B cell (primary cell): ENCODE results near the gene BANP. TPM values are rescaled to one million over a fixed set of nuclear protein-coding genes. Genes with fewer than 3 reads are reported as not detected.

Source experiments
- ATAC-seq: fragments of 200-7000 bp; cut with Tn5 transposase; one replicate; pipeline ENCODE4 v1.10.0; 2021; ENCODE audit warnings: low read depth, mild to moderate bottlenecking, moderate number of reproducible peaks, moderate library complexity
- CTCF ChIA-PET: fragments of 350-600 bp; sonication (Branson Sonifier 250); formaldehyde crosslinking; loops from one replicate; lab custom pipeline; 2021; ENCODE audit warnings: antibody characterized with exemption, inconsistent platforms; lab: Charles Lee
- POLR2A ChIA-PET: fragments of 350-600 bp; sonication (Branson Sonifier 250); formaldehyde crosslinking; loops from one replicate; lab custom pipeline; 2021; ENCODE audit warnings: antibody characterized with exemption; lab: Charles Lee
- DNase-seq: peaks from one replicate; pipeline ENCODE4 v3.0.0; 2013
- H2AFZ ChIP-seq: 2 replicates; pipeline ENCODE4 v1.6.1; 2012; ENCODE audit warnings: mild to moderate bottlenecking, low read depth, low read length; ENCODE audit not compliant: insufficient read depth, poor library complexity, severe bottlenecking
- H3K27ac ChIP-seq, 2 donors: 1 replicate in 1 of 2; 2 replicates in 1 of 2; pipeline ENCODE4 v1.5.1; 2012 to 2013; ENCODE audit warnings: low read length in 2 of 2, mild to moderate bottlenecking in 2 of 2, moderate library complexity in 1 of 2
- H3K27me3 ChIP-seq, 4 experiments: fragments of 200-600 bp in 1 of 4; sonication (generic) in 1 of 4; replicated peaks in 1 of 4; 1 replicate in 2 of 4; 2 replicates in 2 of 4; pipeline versions ENCODE4 v1.6.1 to v1.7.0; 2013 to 2016; ENCODE audit warnings: low read length in 3 of 4, mild to moderate bottlenecking in 2 of 4, mixed read lengths in 1 of 4, moderate library complexity in 1 of 4; ENCODE audit not compliant: insufficient read depth in 4 of 4, control insufficient read depth in 3 of 4; ENCODE audit errors: control extremely low read depth in 1 of 4
- H3K36me3 ChIP-seq, 2 experiments: replicated peaks in 1 of 2; 1 replicate in 1 of 2; 2 replicates in 1 of 2; pipeline versions ENCODE4 v1.6.1 to v1.7.1; 2013; ENCODE audit warnings: low read length in 1 of 2; ENCODE audit not compliant: insufficient read depth in 2 of 2, control insufficient read depth in 1 of 2; ENCODE audit errors: control extremely low read depth in 1 of 2, extremely low read depth in 1 of 2
- H3K4me1 ChIP-seq, 2 donors: fragments of 200-600 bp in 1 of 2; sonication (generic) in 1 of 2; 1 replicate in 1 of 2; 2 replicates in 1 of 2; pipeline versions ENCODE4 v1.5.1 to v1.6.1; 2013 to 2017; ENCODE audit warnings: low read length in 2 of 2; ENCODE audit not compliant: control insufficient read depth in 2 of 2, insufficient read depth in 2 of 2
- H3K4me2 ChIP-seq: replicated peaks from 2 replicates; pipeline ENCODE3; 2012; ENCODE audit warnings: mild to moderate bottlenecking, low read depth, low read length; ENCODE audit not compliant: poor library complexity, severe bottlenecking
- H3K4me3 ChIP-seq, 5 experiments: fragments of 200-600 bp in 1 of 5; sonication (generic) in 1 of 5; 1 replicate in 3 of 5; 2 replicates in 2 of 5; pipeline versions ENCODE4 v1.5.1 to v1.7.0; 2011 to 2016; ENCODE audit warnings: low read length in 4 of 5, mild to moderate bottlenecking in 4 of 5, low read depth in 2 of 5, control low read depth in 1 of 5, moderate library complexity in 1 of 5; ENCODE audit not compliant: insufficient read depth in 1 of 5; ENCODE audit errors: control extremely low read depth in 1 of 5, extremely low read depth in 1 of 5
- H3K79me2 ChIP-seq: fragments of 200-600 bp; sonication (generic); one replicate; pipeline ENCODE4 v1.6.0; 2016; ENCODE audit warnings: low read length; ENCODE audit not compliant: control insufficient read depth, insufficient read depth
- H3K9ac ChIP-seq: fragments of 200-600 bp; sonication (generic); 2 replicates; pipeline ENCODE4 v1.6.1; 2017; ENCODE audit warnings: mild to moderate bottlenecking, low read length, moderate library complexity
- H3K9me3 ChIP-seq, 3 donors: one replicate each; pipeline versions ENCODE4 v1.6.1 to v1.7.1; 2013; ENCODE audit warnings: low read length in 2 of 3; ENCODE audit not compliant: control insufficient read depth in 2 of 3, insufficient read depth in 1 of 3; ENCODE audit errors: control extremely low read depth in 1 of 3
- H4K20me1 ChIP-seq: 2 replicates; pipeline ENCODE4 v1.6.0; 2012; ENCODE audit warnings: mild to moderate bottlenecking, low read length; ENCODE audit not compliant: insufficient read depth, control insufficient read depth, poor library complexity, severe bottlenecking
- H3K27ac Mint-ChIP-seq: one replicate; pipeline ENCODE4 v1.8.0; 2021; ENCODE audit warnings: mixed read lengths
- H3K27me3 Mint-ChIP-seq: one replicate; pipeline ENCODE4 v1.8.0; 2021; ENCODE audit warnings: mixed read lengths
- H3K4me1 Mint-ChIP-seq: one replicate; pipeline ENCODE4 v1.8.0; 2021; ENCODE audit warnings: mixed read lengths
- H3K4me3 Mint-ChIP-seq: one replicate; pipeline ENCODE4 v1.8.0; 2021; ENCODE audit warnings: mixed read lengths
- H3K9me3 Mint-ChIP-seq: one replicate; pipeline ENCODE4 v1.8.0; 2022; ENCODE audit warnings: mixed read lengths; ENCODE audit not compliant: insufficient read depth
- CTCF ChIP-seq: fragments of 200-600 bp; IDR thresholded peaks from one replicate; pipeline ENCODE4 v1.8.0; 2022; ENCODE audit warnings: antibody characterized with exemption, mild to moderate bottlenecking
- EZH2 ChIP-seq: IDR thresholded peaks from 2 replicates; pipeline ENCODE4 v1.6.1; 2012; ENCODE audit warnings: borderline replicate concordance, low read depth, mild to moderate bottlenecking, moderate library complexity, low read length; ENCODE audit not compliant: insufficient read depth, poor library complexity, severe bottlenecking
- WGBS: methylation state at CpG from one replicate; pipeline ENCODE4 v1.1.5; 2013; ENCODE audit warnings: missing lambda C conversion rate; ENCODE audit not compliant: insufficient coverage; 5-methylcytosine and 5-hydroxymethylcytosine counted together
- intact Hi-C: fragments of 100-400 bp; cut with micrococcal nuclease; formaldehyde crosslinking; loops from one replicate; pipeline ENCODE4 v1.10.0; 2022
- polyA plus RNA-seq: library from polyadenylated mRNA; depleted of rRNA; stranded (reverse); fragments of >200 nt; gene quantifications from 2 replicates; pipeline ENCODE4 v1.2.3, GENCODE V29; 2012
- total RNA-seq, 2 donors: library from RNA; stranded (reverse); fragments of 120-200 nt in 1 of 2; gene quantifications; 1 replicate in 1 of 2; 2 replicates in 1 of 2; pipeline versions ENCODE4 v1.2.3 to v1.2.4, GENCODE V29; 2013 to 2022

BANP gene
- total and polyA plus RNA-seq, 2 donors (not counting 1 experiment from before 2014, with no cell fraction given) = 44.4 to 181 TPM

GRCh38 chr16:87957296-87958094 is 6.3 kb downstream of the BANP start:
- Histone ChIP-seq H3K27me3 (no peaks in the 10 kb centered on the region), H4K20me1 (peaks cover 68% of the 10 kb centered on the region), H3K4me2 (peak overlapping the region; percentile 76), H3K9ac (peak overlapping the region; percentile 59), H3K4me1 (peaks cover 54 to 78% of the 10 kb centered on the region in 2 donors), H3K27ac (peak overlapping the region; percentile 79 to 87), H3K79me2 (peaks cover 91% of the 10 kb centered on the region), H3K9me3 (no peaks in the 10 kb centered on the region), H3K4me3 (peak overlapping the region in 2 of 5 experiments; percentile 11 to 62), H3K36me3 (peaks cover 0 to 32% of the 10 kb centered on the region in 2 experiments), H2AFZ (peak overlapping the region; percentile 59)
- DNase-seq (no peak), ATAC-seq (no peak)
- POLR2A ChIA-PET = interaction anchor here (0.5 to 1.4 kb wide), 2 partner anchors 9 to 343 kb away, joined by 3 to 4 read pairs; no protein-coding TSS in a partner anchor
- Mint-ChIP-seq H3K4me3 (peak overlapping the region; percentile 91), H3K4me1 (peaks cover 80% of the 10 kb centered on the region), H3K27ac (peak overlapping the region; percentile 95), H3K27me3 (no peaks in the 10 kb centered on the region), H3K9me3 (no peaks in the 10 kb centered on the region)
- TF ChIP-seq CTCF = no peak
- TF ChIP-seq EZH2 = no peak
- CTCF ChIA-PET = interaction anchor here (1.2 to 1.7 kb wide), 5 partner anchors 16 to 480 kb away, joined by 3 to 8 read pairs (median 5); no protein-coding TSS in a partner anchor
- WGBS = 93% methylated on average over 34 of the region's 34 CpGs
- intact Hi-C loops = no loop called here

GRCh38 chr16:87958632-87959031 is 7.4 kb downstream of the BANP start:
- peaks cover 79% of the 10 kb centered on the region for H4K20me1 ChIP-seq
- 97% methylated on average over 9 of the region's 9 CpGs for WGBS
- H3K27me3 Mint-ChIP-seq = no peaks in the 10 kb centered on the region
- intact Hi-C loops = no loop called here
- CTCF ChIA-PET = interaction anchor here (1.3 kb wide), 1 partner anchor 479 kb away, joined by 3 read pairs; no protein-coding TSS in a partner anchor
- H3K9me3 ChIP-seq = no peaks in the 10 kb centered on the region
- no peaks in the 10 kb centered on the region for H3K27me3 ChIP-seq
- H3K4me1 ChIP-seq = peaks cover 55 to 72% of the 10 kb centered on the region in 2 donors
- DNase-seq (no peak), ATAC-seq (no peak)
- no peak for TF ChIP-seq CTCF
- TF ChIP-seq EZH2 = no peak
- peak overlapping the region in 1 of 2 donors; percentile 11 for H3K27ac ChIP-seq
- no peak overlapping the region for H2AFZ ChIP-seq
- H3K4me3 Mint-ChIP-seq = peak overlapping the region; percentile 91
- peaks cover 91% of the 10 kb centered on the region for H3K79me2 ChIP-seq
- H3K4me1 Mint-ChIP-seq = peaks cover 83% of the 10 kb centered on the region
- H3K27ac Mint-ChIP-seq = peak overlapping the region; percentile 77
- no peaks in the 10 kb centered on the region for H3K9me3 Mint-ChIP-seq
- H3K4me2 ChIP-seq = no peak overlapping the region
- no peak overlapping the region for H3K4me3 ChIP-seq
- H3K36me3 ChIP-seq = peaks cover 0 to 25% of the 10 kb centered on the region in 2 experiments
- H3K9ac ChIP-seq = no peak overlapping the region
- POLR2A ChIA-PET = interaction anchor here (0.6 kb wide), 1 partner anchor 116 kb away, joined by 7 read pairs; no protein-coding TSS in a partner anchor
